GM12878 (cell line): Measurements from ENCODE around the gene CACNA1D. TPM values are rescaled to one million over a fixed set of nuclear protein-coding genes. Genes with fewer than 3 reads are reported as not detected.

Experiments used
- ATAC-seq: fragments of 200-7000 bp; cut with Tn5 transposase; 3 replicates; pipeline ENCODE4 v1.9.1; 2020; ENCODE audit warnings: mild to moderate bottlenecking, moderate library complexity
- BruUV-seq: library from RNA; stranded (reverse); fragments of 400-500 nt; replicated peaks from 2 replicates; lab custom pipeline; 2021; lab: Mats Ljungman, UMichigan
- CTCF ChIA-PET: fragments of 300-600 bp; sonication (Branson Sonifier 250); formaldehyde crosslinking; extraction: SDS; loops from one replicate; lab custom pipeline; 2021; ENCODE audit warnings: inconsistent platforms; lab: Yijun Ruan, JAX
- POLR2A ChIA-PET: fragments of 350-600 bp; formaldehyde crosslinking; extraction: SDS; loops from one replicate; lab custom pipeline; 2021; ENCODE audit warnings: inconsistent platforms; lab: Charles Lee
- RAD21 ChIA-PET: fragments of 300-600 bp; sonication (Branson Sonifier 250); formaldehyde crosslinking; loops from one replicate; lab custom pipeline; 2023; ENCODE audit warnings: antibody characterized with exemption; ENCODE audit not compliant: unreplicated experiment; lab: Charles Lee
- SMC1A ChIA-PET: fragments of 300-600 bp; sonication (Branson Sonifier 250); formaldehyde crosslinking; loops from one replicate; lab custom pipeline; 2023; ENCODE audit not compliant: unreplicated experiment, uncharacterized antibody; lab: Charles Lee
- DNase-seq: peaks from one replicate; pipeline ENCODE4 v3.0.0-alpha.2; 2011; ENCODE audit warnings: low read depth, low spot score
- FAIRE-seq: peaks from 3 replicates; lab custom pipeline; 2011; peaks lifted over from hg19 to GRCh38; lab: Jason Lieb, UNC
- H2AFZ ChIP-seq: 2 replicates; pipeline ENCODE4 v1.6.0; 2011; ENCODE audit warnings: low read depth, low read length, control low read depth; ENCODE audit not compliant: control insufficient read depth
- H3K27ac ChIP-seq: 2 replicates; pipeline ENCODE4 v1.5.1; 2011; ENCODE audit warnings: control low read depth; ENCODE audit not compliant: control insufficient read depth, insufficient read depth
- H3K27me3 ChIP-seq, 2 experiments: replicated peaks in 1 of 2; 2 replicates each; pipeline versions ENCODE4 v1.6.0 to v1.6.1; 2011; ENCODE audit warnings: low read length in 1 of 2; ENCODE audit not compliant: control insufficient read depth in 2 of 2, insufficient read depth in 2 of 2
- H3K36me3 ChIP-seq, 2 experiments: 2 replicates each; pipeline ENCODE4 v1.5.1; 2011; ENCODE audit warnings: low read length in 1 of 2; ENCODE audit not compliant: control insufficient read depth in 2 of 2, insufficient read depth in 2 of 2
- H3K4me1 ChIP-seq: 2 replicates; pipeline ENCODE4 v1.6.1; 2011; ENCODE audit warnings: mild to moderate bottlenecking, low read length, moderate library complexity, mixed read lengths; ENCODE audit not compliant: control insufficient read depth, insufficient read depth
- H3K4me2 ChIP-seq: 2 replicates; pipeline ENCODE4 v1.6.0; 2011; ENCODE audit warnings: control low read depth; ENCODE audit not compliant: control insufficient read depth, insufficient read depth
- H3K4me3 ChIP-seq: fragments of 200-600 bp; sonication (generic); 2 replicates; pipeline ENCODE4 v1.5.1; 2016
- H3K79me2 ChIP-seq: 2 replicates; pipeline ENCODE4 v1.6.0; 2011; ENCODE audit warnings: low read length; ENCODE audit not compliant: control insufficient read depth, insufficient read depth
- H3K9ac ChIP-seq: 2 replicates; pipeline ENCODE4 v1.8.0; 2011; ENCODE audit warnings: low read length, control low read depth, mixed read lengths; ENCODE audit not compliant: control insufficient read depth, insufficient read depth
- H3K9me3 ChIP-seq: replicated peaks from 3 replicates; pipeline ENCODE4 v1.5.1; 2011; ENCODE audit warnings: mild to moderate bottlenecking, low read length; ENCODE audit not compliant: control insufficient read depth, insufficient read depth
- H4K20me1 ChIP-seq: 2 replicates; pipeline ENCODE4 v1.6.0; 2011; ENCODE audit not compliant: control insufficient read depth, insufficient read depth
- HDAC2 ChIP-seq: fragments of 200-600 bp; sonication (generic); IDR thresholded peaks from 2 replicates; pipeline ENCODE4 v1.6.1; 2017
- HDGF ChIP-seq: fragments of 450-650 bp; IDR thresholded peaks from 2 replicates; pipeline ENCODE4 v1.6.1; 2016; ENCODE audit warnings: antibody characterized with exemption
- SMC3 ChIP-seq: IDR thresholded peaks from 2 replicates; pipeline ENCODE4 v1.6.1; 2011; ENCODE audit warnings: low read length, improper control_type of control experiment, borderline replicate concordance
- SPI1 ChIP-seq: IDR thresholded peaks from 2 replicates; pipeline ENCODE4 v1.6.1; 2011; ENCODE audit warnings: low read depth, mild to moderate bottlenecking, low read length, moderate library complexity, borderline replicate concordance; ENCODE audit not compliant: insufficient read depth
- SREBF2 ChIP-seq: IDR thresholded peaks from 2 replicates; pipeline ENCODE4 v1.6.1; 2012; ENCODE audit warnings: mild to moderate bottlenecking, low read length
- SUPT20H ChIP-seq: IDR thresholded peaks from 2 replicates; pipeline ENCODE4 v1.6.1; 2011; ENCODE audit warnings: low read depth, mild to moderate bottlenecking, low read length, moderate library complexity, borderline replicate concordance; ENCODE audit not compliant: control insufficient read depth
- ZNF622 ChIP-seq: fragments of 450-650 bp; IDR thresholded peaks from 2 replicates; pipeline ENCODE4 v1.6.1; 2017; ENCODE audit warnings: mild to moderate bottlenecking, inconsistent platforms
- WGBS: methylation state at CpG from one replicate; pipeline ENCODE4 v1.1.6; 2016; ENCODE audit warnings: low lambda C conversion rate; ENCODE audit not compliant: insufficient replicate concordance, insufficient coverage; ENCODE audit errors: missing lambda C conversion rate; 5-methylcytosine and 5-hydroxymethylcytosine counted together
- in situ Hi-C: fragments of 300-500 bp; cut with MboI; formaldehyde crosslinking; loops from 9 replicates; pipeline ENCODE4 v1.14.3; 2018; ENCODE audit warnings: mixed read lengths
- intact Hi-C: fragments of 100-400 bp; cut with micrococcal nuclease; formaldehyde crosslinking; loops from one replicate; pipeline ENCODE4 v1.14.2; 2022; ENCODE audit not compliant: unreplicated experiment
- polyA plus RNA-seq, 11 experiments: library from polyadenylated mRNA; depleted of rRNA in 4 of 11; unstranded in 6 of 11; stranded (reverse) in 5 of 11; fragments of >200 nt; fragmentation: Nextera tagmentation in 4 of 11; fragmentation: Illumina TruSeq in 1 of 11; extraction: Ambion mirVana in 4 of 11; extraction: Trizol in 1 of 11; gene quantifications; 1 replicate in 1 of 11; 2 replicates in 10 of 11; pipeline versions ENCODE4 v1.2.1 to v1.2.3, GENCODE V29; 2011 to 2016; ENCODE audit warnings: inconsistent platforms in 2 of 11, missing spikeins in 2 of 11, low read depth in 1 of 11
- total RNA-seq, 4 experiments: library from RNA; depleted of rRNA in 3 of 4; stranded (reverse); fragments of >200 nt in 3 of 4; fragmentation: Illumina TruSeq in 1 of 4; extraction: Trizol in 1 of 4; gene quantifications; 2 replicates each; pipeline versions ENCODE4 v1.2.1 to v1.2.3, GENCODE V29; 2013 to 2021
- TF ChIP-seq, protein P1 (sequence below): fragments of 450-650 bp; formaldehyde crosslinking; IDR thresholded peaks from 2 replicates; pipeline ENCODE4 v1.4.0; 2020; ENCODE audit warnings: mild to moderate bottlenecking, moderate library complexity
- TF ChIP-seq, protein P2 (sequence below): IDR thresholded peaks from 2 replicates; pipeline ENCODE4 v1.6.1; 2012; ENCODE audit warnings: low read depth, low read length, improper control_type of control experiment

The CACNA1D gene
- total and polyA plus RNA-seq, 10 of the 15 experiments (the other 5 are each of a cell fraction or from before 2014, with no cell fraction given): 0.21 to 24.4 (median 1.6) TPM

DNA sequence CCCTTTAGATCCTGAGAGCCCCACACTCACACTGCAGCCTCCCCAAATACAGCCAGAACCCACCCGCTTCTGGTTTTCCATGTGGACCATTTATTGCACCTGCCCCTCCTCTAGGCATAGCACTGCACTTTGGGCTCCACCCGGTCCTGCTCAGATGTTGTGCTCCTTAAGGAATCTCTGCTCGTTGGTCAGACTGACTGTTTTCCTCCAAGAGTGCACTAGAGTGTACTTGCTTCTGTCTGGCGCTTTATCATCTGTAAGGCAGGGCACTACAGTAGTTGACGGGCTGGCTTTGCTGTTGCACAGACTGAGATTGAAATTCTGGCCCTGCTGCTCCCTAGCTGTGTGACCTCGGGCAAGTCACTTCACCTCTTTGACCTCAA lies 124.1 kb downstream of the CACNA1D start (continued):
- TF ChIP-seq SPI1 (no peak), SREBF2 (no peak)

DNA sequence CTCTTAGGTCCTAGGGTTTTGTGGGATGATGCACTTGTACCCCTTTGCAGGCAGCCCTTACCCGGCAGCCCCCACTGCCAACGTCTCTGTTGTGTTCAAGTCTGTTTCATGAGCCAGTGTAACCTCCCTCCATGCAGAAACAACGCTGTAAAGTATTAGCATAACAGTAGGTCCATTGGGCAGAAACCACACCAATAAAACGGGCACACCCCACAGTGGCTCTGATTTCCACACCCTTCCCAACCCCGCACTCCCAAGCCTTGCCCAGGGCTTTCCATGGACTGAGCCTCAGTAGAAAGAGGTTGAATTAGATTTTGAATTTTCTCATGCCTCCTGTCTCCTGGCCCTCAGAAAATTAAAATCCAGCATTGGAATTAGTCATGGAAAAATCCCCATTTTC lies 124.5 kb downstream of the CACNA1D start:
- ATAC-seq (no peak), FAIRE-seq (no peak), DNase-seq (no peak)
- H3K9ac ChIP-seq: no peak overlapping the region
- intact Hi-C loops (no loop called here), in situ Hi-C loops (no loop called here)
- 43% methylated on average over 5 of the region's 5 CpGs for WGBS
- H3K4me2 ChIP-seq: no peak overlapping the region
- no peaks in the 10 kb centered on the region for H3K36me3 ChIP-seq
- no peak overlapping the region for H2AFZ ChIP-seq
- H3K9me3 ChIP-seq: no peaks in the 10 kb centered on the region
- peaks cover 0 to 3% of the 10 kb centered on the region in 2 experiments; a peak in 1 of 4 replicates for H3K27me3 ChIP-seq
- no peak overlapping the region for H3K4me3 ChIP-seq
- ChIA-PET POLR2A (no interaction called here), SMC1A (no interaction called here), CTCF (no interaction called here), RAD21 (no interaction called here)
- H3K27ac ChIP-seq: no peak overlapping the region
- no peak for TF ChIP-seq SMC3
- no peak for TF ChIP-seq SUPT20H
- TF ChIP-seq HDGF: no peak
- TF ChIP-seq, protein P1, sequence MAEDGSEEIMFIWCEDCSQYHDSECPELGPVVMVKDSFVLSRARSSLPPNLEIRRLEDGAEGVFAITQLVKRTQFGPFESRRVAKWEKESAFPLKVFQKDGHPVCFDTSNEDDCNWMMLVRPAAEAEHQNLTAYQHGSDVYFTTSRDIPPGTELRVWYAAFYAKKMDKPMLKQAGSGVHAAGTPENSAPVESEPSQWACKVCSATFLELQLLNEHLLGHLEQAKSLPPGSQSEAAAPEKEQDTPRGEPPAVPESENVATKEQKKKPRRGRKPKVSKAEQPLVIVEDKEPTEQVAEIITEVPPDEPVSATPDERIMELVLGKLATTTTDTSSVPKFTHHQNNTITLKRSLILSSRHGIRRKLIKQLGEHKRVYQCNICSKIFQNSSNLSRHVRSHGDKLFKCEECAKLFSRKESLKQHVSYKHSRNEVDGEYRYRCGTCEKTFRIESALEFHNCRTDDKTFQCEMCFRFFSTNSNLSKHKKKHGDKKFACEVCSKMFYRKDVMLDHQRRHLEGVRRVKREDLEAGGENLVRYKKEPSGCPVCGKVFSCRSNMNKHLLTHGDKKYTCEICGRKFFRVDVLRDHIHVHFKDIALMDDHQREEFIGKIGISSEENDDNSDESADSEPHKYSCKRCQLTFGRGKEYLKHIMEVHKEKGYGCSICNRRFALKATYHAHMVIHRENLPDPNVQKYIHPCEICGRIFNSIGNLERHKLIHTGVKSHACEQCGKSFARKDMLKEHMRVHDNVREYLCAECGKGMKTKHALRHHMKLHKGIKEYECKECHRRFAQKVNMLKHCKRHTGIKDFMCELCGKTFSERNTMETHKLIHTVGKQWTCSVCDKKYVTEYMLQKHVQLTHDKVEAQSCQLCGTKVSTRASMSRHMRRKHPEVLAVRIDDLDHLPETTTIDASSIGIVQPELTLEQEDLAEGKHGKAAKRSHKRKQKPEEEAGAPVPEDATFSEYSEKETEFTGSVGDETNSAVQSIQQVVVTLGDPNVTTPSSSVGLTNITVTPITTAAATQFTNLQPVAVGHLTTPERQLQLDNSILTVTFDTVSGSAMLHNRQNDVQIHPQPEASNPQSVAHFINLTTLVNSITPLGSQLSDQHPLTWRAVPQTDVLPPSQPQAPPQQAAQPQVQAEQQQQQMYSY: no peak
- no peak for TF ChIP-seq HDAC2
- TF ChIP-seq ZNF622: no peak
- TF ChIP-seq, protein P2, sequence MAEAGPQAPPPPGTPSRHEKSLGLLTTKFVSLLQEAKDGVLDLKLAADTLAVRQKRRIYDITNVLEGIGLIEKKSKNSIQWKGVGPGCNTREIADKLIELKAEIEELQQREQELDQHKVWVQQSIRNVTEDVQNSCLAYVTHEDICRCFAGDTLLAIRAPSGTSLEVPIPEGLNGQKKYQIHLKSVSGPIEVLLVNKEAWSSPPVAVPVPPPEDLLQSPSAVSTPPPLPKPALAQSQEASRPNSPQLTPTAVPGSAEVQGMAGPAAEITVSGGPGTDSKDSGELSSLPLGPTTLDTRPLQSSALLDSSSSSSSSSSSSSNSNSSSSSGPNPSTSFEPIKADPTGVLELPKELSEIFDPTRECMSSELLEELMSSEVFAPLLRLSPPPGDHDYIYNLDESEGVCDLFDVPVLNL: no peak
- no peaks in the 10 kb centered on the region for H4K20me1 ChIP-seq
- H3K4me1 ChIP-seq: no peaks in the 10 kb centered on the region
- BruUV-seq: no TSS peak
- H3K79me2 ChIP-seq: no peaks in the 10 kb centered on the region
